Fibroblast of skin of scalp (primary cell): ENCODE data around the gene SLC12A8.
A peak's percentile ranks its signal among the peaks of the same experiment; 100 is the strongest.

Experiments
- DNase-seq: peaks from one replicate; pipeline ENCODE4 v3.0.0-alpha.2; 2013

SLC12A8 gene

GRCh38 chr3:125072749-125073389, 139.7 kb downstream of the SLC12A8 start:
- DNase-seq, result no peak

GRCh38 chr3:125072301-125072700, 140.2 kb downstream of the SLC12A8 start:
- peak; percentile 89 for DNase-seq

DNA sequence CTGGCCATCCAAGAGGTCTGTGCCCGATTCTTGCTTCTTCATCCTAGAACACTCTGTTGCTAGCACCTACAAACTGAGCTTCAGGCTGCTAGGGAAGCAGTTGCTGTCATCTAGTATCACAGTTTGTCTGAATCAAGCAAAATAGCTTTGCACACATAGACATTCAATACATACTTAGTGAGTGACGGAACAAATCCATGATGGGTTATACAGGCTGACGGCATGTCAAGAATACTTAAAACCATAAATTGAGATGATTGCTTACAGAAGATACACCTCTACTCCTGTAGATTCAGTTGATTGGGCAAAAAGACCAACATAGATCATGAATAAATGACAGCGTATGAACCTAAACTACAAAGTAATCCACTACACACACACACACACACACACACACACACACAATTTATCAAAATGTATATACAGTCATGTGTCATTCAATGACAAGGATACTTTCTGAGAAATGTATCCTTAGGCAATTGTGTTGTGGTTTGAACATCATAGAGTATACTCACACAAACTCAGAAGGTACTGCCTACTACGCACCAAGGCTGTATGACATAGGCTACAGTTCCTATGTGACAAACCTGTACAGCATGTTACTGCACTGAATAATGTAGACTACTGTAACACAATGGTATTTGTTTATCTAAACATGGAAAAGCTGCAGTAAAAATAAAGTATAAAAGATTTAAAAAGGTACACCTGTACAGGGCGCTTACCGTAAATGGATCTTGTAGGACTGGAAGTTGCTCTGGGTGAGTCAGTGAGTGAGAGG, 142.4 kb downstream of the SLC12A8 start:
- no peak for DNase-seq

DNA sequence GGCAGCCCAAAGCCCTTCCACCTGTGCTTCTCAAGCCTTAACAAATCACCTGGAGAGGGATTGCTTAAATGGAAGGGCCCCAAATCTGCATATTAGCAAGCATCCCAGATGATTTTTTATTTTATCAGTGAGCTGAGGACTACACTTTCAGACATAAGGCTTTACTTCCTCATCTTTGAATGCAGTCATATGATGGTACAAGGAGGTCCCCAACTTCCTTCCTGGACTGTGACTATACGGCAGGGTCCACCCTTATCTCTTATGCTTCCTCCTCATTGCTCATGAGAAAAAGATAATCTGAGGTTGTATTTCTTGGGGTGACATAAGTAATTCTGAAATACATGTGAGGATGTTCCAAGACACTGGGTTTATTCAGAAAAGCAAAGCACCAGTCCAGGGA, 143.1 kb downstream of the SLC12A8 start:
- DNase-seq, result no peak

DNA sequence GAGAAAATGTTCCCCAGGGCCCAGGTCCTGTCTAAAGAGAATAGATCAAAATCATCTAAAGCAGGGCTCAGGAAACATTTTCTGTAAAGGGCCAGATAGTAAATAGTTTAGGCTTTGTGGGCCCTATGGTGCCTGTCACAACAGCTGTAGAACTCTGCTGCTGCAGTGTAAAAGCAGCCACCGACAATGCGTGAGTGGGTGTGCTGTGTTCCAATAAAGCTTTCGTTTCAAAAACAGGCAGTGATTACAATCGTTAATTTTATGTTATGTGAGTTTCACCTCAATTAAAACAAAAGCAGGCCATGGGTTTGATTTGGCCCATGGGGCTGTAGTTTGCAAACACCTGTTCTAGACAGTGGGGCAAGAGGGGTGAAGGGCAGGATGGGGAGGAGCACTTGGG, 144.3 kb downstream of the SLC12A8 start:
- DNase-seq, result no peak

DNA sequence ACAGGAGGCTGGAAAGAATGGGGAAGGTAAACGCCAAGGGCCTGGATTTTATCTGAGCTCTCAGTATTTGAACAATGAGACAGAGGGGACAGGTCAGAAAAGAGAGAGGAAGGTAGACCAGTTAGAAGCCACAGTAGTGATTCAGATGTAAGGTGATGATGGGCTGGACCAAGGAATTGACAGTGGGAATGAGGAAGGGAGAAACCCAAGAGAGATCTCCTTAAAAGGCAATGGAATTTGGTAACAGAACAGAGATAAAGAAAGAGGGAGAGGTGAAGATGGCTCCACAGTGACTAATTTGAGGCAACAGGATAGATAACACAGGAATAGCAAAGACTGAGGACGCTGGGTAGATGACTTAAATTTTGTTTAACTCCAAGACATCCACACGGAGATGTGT, 145.3 kb downstream of the SLC12A8 start:
- DNase-seq, result peak; percentile 57

- DNase-seq, result peak; percentile 93
Measured at GRCh38 chr3:125062904-125063618, 149.5 kb downstream of the SLC12A8 start.

GRCh38 chr3:125061646-125062045, 150.9 kb downstream of the SLC12A8 start:
- no peak for DNase-seq

- DNase-seq, result peak; percentile 78
Measured at GRCh38 chr3:125061170-125061569, 151.4 kb downstream of the SLC12A8 start.

GRCh38 chr3:125059488-125060245, 152.9 kb downstream of the SLC12A8 start:
- no peak for DNase-seq

DNA sequence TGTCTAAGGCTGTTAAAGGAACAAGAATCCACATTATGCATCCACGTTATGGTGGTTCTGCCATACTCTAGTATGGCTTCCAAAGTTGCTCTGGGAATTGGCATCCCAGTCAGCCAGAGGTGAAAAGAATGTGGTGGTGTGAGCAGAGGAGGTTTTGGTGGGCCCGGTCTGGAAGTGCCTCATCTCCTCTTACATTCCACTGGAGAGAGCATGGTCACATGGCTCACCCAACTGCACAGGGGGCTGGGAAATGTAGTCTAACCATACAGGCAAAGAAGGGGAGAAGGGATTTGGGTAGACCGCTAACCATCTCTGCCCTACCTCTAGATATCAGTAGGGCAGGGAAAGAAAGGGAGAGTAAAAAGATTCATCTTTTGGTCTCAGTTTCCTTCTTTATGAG, 153.6 kb downstream of the SLC12A8 start:
- DNase-seq, result peak; percentile 39

GRCh38 chr3:125058529-125058928, 154.0 kb downstream of the SLC12A8 start:
- no peak for DNase-seq

GRCh38 chr3:125057186-125057850, 155.2 kb downstream of the SLC12A8 start:
- peak; percentile 47 for DNase-seq

DNA sequence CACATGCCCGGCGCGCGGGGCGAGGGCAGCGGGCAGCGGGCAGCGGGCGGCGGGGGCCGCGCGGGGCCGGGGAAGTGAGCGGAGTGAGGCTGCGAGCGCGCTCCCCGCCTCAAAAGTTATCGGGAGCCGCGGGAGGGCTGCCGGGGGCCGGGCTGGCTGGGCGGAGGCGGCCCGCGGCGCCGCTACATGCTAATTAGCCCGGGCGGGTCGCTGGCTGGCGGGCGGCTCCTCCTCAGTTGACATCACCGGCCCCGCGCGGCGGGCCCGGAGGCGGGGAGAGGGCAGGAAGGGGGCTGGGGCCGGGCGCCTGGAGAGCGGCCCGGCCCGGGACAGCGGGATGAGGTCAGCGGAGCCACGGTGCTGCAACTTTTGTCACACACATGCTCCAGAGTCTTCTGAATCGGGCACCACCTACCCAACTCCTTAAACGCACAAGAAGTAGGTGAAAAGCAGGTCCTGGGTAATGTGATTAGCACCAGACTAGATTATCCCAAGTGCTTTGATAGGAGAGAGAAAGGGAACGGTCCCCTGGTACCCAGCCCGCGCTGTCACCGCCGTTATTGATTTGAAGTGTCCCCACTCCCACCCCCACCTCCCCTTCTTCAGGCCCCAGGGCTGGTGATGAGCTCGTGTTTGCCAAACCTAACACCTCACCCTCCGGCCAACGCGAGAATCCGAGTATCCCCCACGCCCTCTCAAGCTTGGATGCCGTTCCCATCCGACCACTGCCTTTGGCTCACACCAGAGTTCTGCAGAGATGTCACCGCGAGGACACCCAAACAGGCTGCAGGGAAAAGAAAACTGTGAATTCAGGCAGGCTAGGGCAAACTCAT, 156.4 kb downstream of the SLC12A8 start, which contains the start of gene HEG1:
TSS of gene HEG1 (minus strand) at position 85 of the 833 bp plus-strand sequence. CDS start 107 bp downstream, outside the sequence.
- peak; percentile 91 for DNase-seq

DNA sequence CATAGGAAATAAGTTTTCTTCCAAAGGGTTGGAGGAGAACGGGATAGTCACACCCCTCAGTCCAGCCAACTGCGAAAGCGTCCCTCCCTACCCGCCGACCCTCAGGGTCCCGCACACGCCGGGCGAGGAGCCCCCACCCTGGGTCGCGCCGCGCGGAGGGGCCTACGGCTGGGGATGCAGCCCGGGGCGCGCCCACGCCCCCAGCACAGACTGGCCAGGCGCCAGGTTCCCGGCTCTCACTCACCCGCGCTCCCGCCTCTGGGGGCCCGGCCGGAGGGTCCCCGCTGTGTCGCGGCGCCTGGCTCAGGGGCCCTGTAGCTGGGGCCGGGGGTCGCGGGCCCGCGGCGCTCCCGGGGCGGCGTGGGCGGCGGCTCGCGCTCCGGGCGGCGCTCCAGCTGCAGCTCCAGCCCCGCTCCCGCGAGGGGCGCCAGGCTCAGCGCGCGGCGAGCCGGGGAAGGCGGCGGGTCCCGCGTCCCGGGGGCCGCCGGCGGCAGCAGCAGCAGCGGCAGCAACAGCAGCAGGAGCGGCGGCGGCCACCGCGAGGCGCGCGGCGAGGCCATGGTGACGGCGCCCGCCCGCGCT, 157.1 kb downstream of the SLC12A8 start:
- no peak for DNase-seq

- DNase-seq, result peak; percentile 70
Measured at GRCh38 chr3:125054449-125055329, 157.9 kb downstream of the SLC12A8 start.

DNA sequence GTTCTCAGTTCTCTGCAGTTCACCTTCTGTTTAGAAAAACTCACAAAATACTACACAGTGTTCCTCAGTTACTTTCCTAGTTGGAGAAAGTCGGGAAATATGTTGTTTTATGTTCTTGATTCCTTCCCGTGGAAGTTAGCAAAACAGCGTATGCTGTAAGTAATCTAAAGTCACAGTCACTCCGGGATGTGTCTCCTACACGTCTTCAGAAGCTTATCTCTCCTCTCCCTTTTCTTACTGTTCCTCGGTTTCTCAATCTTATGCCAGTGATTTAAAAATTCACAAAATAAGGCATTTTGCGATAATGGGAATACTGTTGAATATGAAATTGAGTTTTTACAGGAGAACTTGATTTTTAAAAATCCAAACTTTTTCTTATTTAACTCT, 158.5 kb downstream of the SLC12A8 start:
- no peak for DNase-seq

- DNase-seq, result no peak
Measured at GRCh38 chr3:125053304-125053699, 159.2 kb downstream of the SLC12A8 start.

GRCh38 chr3:125052624-125053303, 159.8 kb downstream of the SLC12A8 start:
- peak; percentile 97 for DNase-seq
